GM12878 (cell line): ENCODE results near the gene FURIN. TPM values are rescaled to one million over a fixed set of nuclear protein-coding genes. Genes with fewer than 3 reads are reported as not detected.

Experiments
- ATAC-seq: fragments of 200-7000 bp; cut with Tn5 transposase; 3 replicates; pipeline ENCODE4 v1.9.1; 2020; ENCODE audit warnings: mild to moderate bottlenecking, moderate library complexity
- BruUV-seq: library from RNA; stranded (reverse); fragments of 400-500 nt; replicated peaks from 2 replicates; lab custom pipeline; 2021; lab: Mats Ljungman, UMichigan
- CTCF ChIA-PET: fragments of 300-600 bp; sonication (Branson Sonifier 250); formaldehyde crosslinking; extraction: SDS; loops from one replicate; lab custom pipeline; 2021; ENCODE audit warnings: inconsistent platforms; lab: Yijun Ruan, JAX
- POLR2A ChIA-PET: fragments of 350-600 bp; formaldehyde crosslinking; extraction: SDS; loops from one replicate; lab custom pipeline; 2021; ENCODE audit warnings: inconsistent platforms; lab: Charles Lee
- RAD21 ChIA-PET: fragments of 300-600 bp; sonication (Branson Sonifier 250); formaldehyde crosslinking; loops from one replicate; lab custom pipeline; 2023; ENCODE audit warnings: antibody characterized with exemption; ENCODE audit not compliant: unreplicated experiment; lab: Charles Lee
- SMC1A ChIA-PET: fragments of 300-600 bp; sonication (Branson Sonifier 250); formaldehyde crosslinking; loops from one replicate; lab custom pipeline; 2023; ENCODE audit not compliant: unreplicated experiment, uncharacterized antibody; lab: Charles Lee
- DNase-seq: peaks from one replicate; pipeline ENCODE4 v3.0.0-alpha.2; 2011; ENCODE audit warnings: low read depth, low spot score
- FAIRE-seq: peaks from 3 replicates; lab custom pipeline; 2011; peaks lifted over from hg19 to GRCh38; lab: Jason Lieb, UNC
- H2AFZ ChIP-seq: 2 replicates; pipeline ENCODE4 v1.6.0; 2011; ENCODE audit warnings: low read depth, low read length, control low read depth; ENCODE audit not compliant: control insufficient read depth
- H3K27ac ChIP-seq: 2 replicates; pipeline ENCODE4 v1.5.1; 2011; ENCODE audit warnings: control low read depth; ENCODE audit not compliant: control insufficient read depth, insufficient read depth
- H3K27me3 ChIP-seq, 2 experiments: replicated peaks in 1 of 2; 2 replicates each; pipeline versions ENCODE4 v1.6.0 to v1.6.1; 2011; ENCODE audit warnings: low read length in 1 of 2; ENCODE audit not compliant: control insufficient read depth in 2 of 2, insufficient read depth in 2 of 2
- H3K36me3 ChIP-seq, 2 experiments: 2 replicates each; pipeline ENCODE4 v1.5.1; 2011; ENCODE audit warnings: low read length in 1 of 2; ENCODE audit not compliant: control insufficient read depth in 2 of 2, insufficient read depth in 2 of 2
- H3K4me1 ChIP-seq: 2 replicates; pipeline ENCODE4 v1.6.1; 2011; ENCODE audit warnings: mild to moderate bottlenecking, low read length, moderate library complexity, mixed read lengths; ENCODE audit not compliant: control insufficient read depth, insufficient read depth
- H3K4me2 ChIP-seq: 2 replicates; pipeline ENCODE4 v1.6.0; 2011; ENCODE audit warnings: control low read depth; ENCODE audit not compliant: control insufficient read depth, insufficient read depth
- H3K4me3 ChIP-seq: fragments of 200-600 bp; sonication (generic); 2 replicates; pipeline ENCODE4 v1.5.1; 2016
- H3K79me2 ChIP-seq: 2 replicates; pipeline ENCODE4 v1.6.0; 2011; ENCODE audit warnings: low read length; ENCODE audit not compliant: control insufficient read depth, insufficient read depth
- H3K9ac ChIP-seq: 2 replicates; pipeline ENCODE4 v1.8.0; 2011; ENCODE audit warnings: low read length, control low read depth, mixed read lengths; ENCODE audit not compliant: control insufficient read depth, insufficient read depth
- H3K9me3 ChIP-seq: replicated peaks from 3 replicates; pipeline ENCODE4 v1.5.1; 2011; ENCODE audit warnings: mild to moderate bottlenecking, low read length; ENCODE audit not compliant: control insufficient read depth, insufficient read depth
- H4K20me1 ChIP-seq: 2 replicates; pipeline ENCODE4 v1.6.0; 2011; ENCODE audit not compliant: control insufficient read depth, insufficient read depth
- E4F1 ChIP-seq: fragments of 450-650 bp; IDR thresholded peaks from 2 replicates; pipeline ENCODE4 v1.6.1; 2018; ENCODE audit warnings: borderline replicate concordance, mild to moderate bottlenecking; ENCODE audit not compliant: partially characterized antibody
- HDGF ChIP-seq: fragments of 450-650 bp; IDR thresholded peaks from 2 replicates; pipeline ENCODE4 v1.6.1; 2016; ENCODE audit warnings: antibody characterized with exemption
- IRF4 ChIP-seq: IDR thresholded peaks from 2 replicates; pipeline ENCODE4 v1.6.1; 2011; ENCODE audit warnings: low read depth, low read length
- JUNB ChIP-seq: IDR thresholded peaks from 2 replicates; pipeline ENCODE4 v1.6.1; 2016; ENCODE audit warnings: antibody characterized with exemption, mild to moderate bottlenecking
- NFYB ChIP-seq: IDR thresholded peaks from 2 replicates; pipeline ENCODE4 v1.6.1; 2011; ENCODE audit warnings: low read depth, mild to moderate bottlenecking, low read length, improper control_type of control experiment, moderate library complexity; ENCODE audit not compliant: insufficient read depth
- NR2F1 ChIP-seq: fragments of 450-650 bp; conservative IDR thresholded peaks from 2 replicates; pipeline ENCODE4 v1.6.1; 2017; ENCODE audit warnings: mild to moderate bottlenecking
- NRF1 ChIP-seq: conservative IDR thresholded peaks from 2 replicates; pipeline ENCODE4 v1.6.1; 2011; ENCODE audit warnings: mild to moderate bottlenecking, low read depth, low read length, improper control_type of control experiment
- WGBS: methylation state at CpG from one replicate; pipeline ENCODE4 v1.1.6; 2016; ENCODE audit warnings: low lambda C conversion rate; ENCODE audit not compliant: insufficient replicate concordance, insufficient coverage; ENCODE audit errors: missing lambda C conversion rate; 5-methylcytosine and 5-hydroxymethylcytosine counted together
- in situ Hi-C: fragments of 300-500 bp; cut with MboI; formaldehyde crosslinking; loops from 9 replicates; pipeline ENCODE4 v1.14.3; 2018; ENCODE audit warnings: mixed read lengths
- intact Hi-C: fragments of 100-400 bp; cut with micrococcal nuclease; formaldehyde crosslinking; loops from one replicate; pipeline ENCODE4 v1.14.2; 2022; ENCODE audit not compliant: unreplicated experiment
- polyA plus RNA-seq, 11 experiments: library from polyadenylated mRNA; depleted of rRNA in 4 of 11; unstranded in 6 of 11; stranded (reverse) in 5 of 11; fragments of >200 nt; fragmentation: Nextera tagmentation in 4 of 11; fragmentation: Illumina TruSeq in 1 of 11; extraction: Ambion mirVana in 4 of 11; extraction: Trizol in 1 of 11; gene quantifications; 1 replicate in 1 of 11; 2 replicates in 10 of 11; pipeline versions ENCODE4 v1.2.1 to v1.2.3, GENCODE V29; 2011 to 2016; ENCODE audit warnings: inconsistent platforms in 2 of 11, missing spikeins in 2 of 11, low read depth in 1 of 11
- total RNA-seq, 4 experiments: library from RNA; depleted of rRNA in 3 of 4; stranded (reverse); fragments of >200 nt in 3 of 4; fragmentation: Illumina TruSeq in 1 of 4; extraction: Trizol in 1 of 4; gene quantifications; 2 replicates each; pipeline versions ENCODE4 v1.2.1 to v1.2.3, GENCODE V29; 2013 to 2021

Gene FURIN
- total and polyA plus RNA-seq, 10 of the 15 experiments (the other 5 are each of a cell fraction or from before 2014, with no cell fraction given): 0.47 to 39.9 (median 8.0) TPM

DNA sequence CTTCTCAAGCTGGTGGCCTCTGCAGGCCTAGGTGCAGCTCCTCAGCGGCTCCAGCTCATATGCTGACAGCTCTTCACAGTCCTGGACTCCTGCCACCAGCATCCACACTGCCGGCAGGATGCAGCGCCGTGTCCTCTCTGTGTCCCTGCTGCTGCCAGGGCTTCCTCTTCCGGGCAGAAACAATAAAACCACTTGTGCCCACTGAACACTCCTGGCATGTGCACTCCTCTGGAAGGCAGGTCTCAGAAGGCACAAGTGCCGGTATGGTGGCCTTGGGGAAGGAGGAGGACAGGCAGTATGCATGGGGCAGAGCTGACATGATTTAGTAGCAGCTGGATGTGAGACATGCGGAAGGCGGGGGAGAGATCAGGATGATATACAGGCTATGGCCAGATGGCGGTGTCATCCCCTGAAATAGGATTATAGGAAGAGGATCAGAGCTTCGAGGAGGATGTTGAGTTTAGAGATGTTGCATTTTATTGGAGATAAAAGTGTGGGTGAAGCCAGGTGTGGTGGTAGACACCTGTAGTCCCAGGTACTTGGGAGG, 27.3 kb downstream of the FURIN start:
- no peak for ATAC-seq
- intact Hi-C loops (no loop called here), in situ Hi-C loops (no loop called here)
- Histone ChIP-seq H3K79me2 (no peaks in the 10 kb centered on the region), H3K9me3 (no peaks in the 10 kb centered on the region), H4K20me1 (no peaks in the 10 kb centered on the region), H3K4me2 (no peak overlapping the region), H3K4me1 (peaks cover 17% of the 10 kb centered on the region), H3K4me3 (no peak overlapping the region), H2AFZ (no peak overlapping the region), H3K27me3 (no peaks in the 10 kb centered on the region), H3K27ac (no peak overlapping the region), H3K9ac (no peak overlapping the region), H3K36me3 (no peaks in the 10 kb centered on the region; a peak in 2 of 4 replicates)
- FAIRE-seq: no peak
- WGBS: over 99% methylated on average over 10 of the region's 10 CpGs
- DNase-seq: no peak
- CTCF ChIA-PET: interaction anchor here (0.7 to 15.1 kb wide), 4 partner anchors 10 to 248 kb away, joined by 3 to 480 read pairs (median 18); partner anchors contain the start of genes BLM, HDDC3 and UNC45A
- no peak for TF ChIP-seq NFYB
- no peak for TF ChIP-seq JUNB
- TF ChIP-seq NR2F1: no peak
- TF ChIP-seq E4F1: no peak
- no peak for TF ChIP-seq IRF4
- TF ChIP-seq HDGF: no peak
- no peak for TF ChIP-seq NRF1
- RAD21 ChIA-PET: interaction anchor here (0.6 to 5.0 kb wide), 5 partner anchors 10 to 248 kb away, joined by 3 to 58 read pairs (median 7); partner anchors contain the start of genes HDDC3 and UNC45A
- no TSS peak for BruUV-seq
- SMC1A ChIA-PET: interaction anchor here (1.1 to 12.3 kb wide), 5 partner anchors 10 to 248 kb away, joined by 3 to 225 read pairs (median 4); partner anchors contain the start of genes HDDC3 and UNC45A
- POLR2A ChIA-PET: interaction anchor here (5.4 kb wide), 1 partner anchor 35 kb away, joined by 29 read pairs; the partner anchor contains the start of gene HDDC3
